Liver (tissue), 9 donors: ENCODE results near the gene SIGLEC14. TPM values are rescaled to one million over a fixed set of nuclear protein-coding genes. Genes with fewer than 3 reads are reported as not detected.

Experiments
- DNase-seq: peaks from one replicate; pipeline ENCODE4 v3.0.0-alpha.2; 2017; ENCODE audit warnings: low spot score
- H3K27ac ChIP-seq, 2 donors: one replicate each; pipeline ENCODE4 v1.7.0; 2013; ENCODE audit warnings: inconsistent platforms in 2 of 2, low read length in 2 of 2, control low read depth in 1 of 2, low read depth in 1 of 2, mild to moderate bottlenecking in 1 of 2
- H3K27me3 ChIP-seq, 4 donors: one replicate each; pipeline versions ENCODE4 v1.6.1 to v1.7.0; 2013; ENCODE audit warnings: low read length in 3 of 4, inconsistent platforms in 1 of 4, mild to moderate bottlenecking in 1 of 4, moderate library complexity in 1 of 4; ENCODE audit not compliant: control insufficient read depth in 4 of 4, insufficient read depth in 4 of 4
- H3K36me3 ChIP-seq, 4 donors: one replicate each; pipeline versions ENCODE4 v1.6.1 to v1.7.0; 2013; ENCODE audit warnings: low read length in 3 of 4, mild to moderate bottlenecking in 3 of 4, low read depth in 1 of 4, moderate library complexity in 1 of 4; ENCODE audit not compliant: control insufficient read depth in 4 of 4, insufficient read depth in 3 of 4
- H3K4me1 ChIP-seq, 4 donors: one replicate each; pipeline versions ENCODE4 v1.6.1 to v1.7.0; 2013; ENCODE audit warnings: low read length in 3 of 4, mild to moderate bottlenecking in 3 of 4, moderate library complexity in 1 of 4; ENCODE audit not compliant: control insufficient read depth in 4 of 4, insufficient read depth in 4 of 4
- H3K4me3 ChIP-seq, 3 donors: one replicate each; pipeline versions ENCODE4 v1.6.1 to v1.7.0; 2013; ENCODE audit warnings: low read length in 3 of 3, control low read depth in 1 of 3, low read depth in 1 of 3, mild to moderate bottlenecking in 1 of 3
- H3K9ac ChIP-seq, 2 donors: one replicate each; pipeline ENCODE4 v1.7.0; 2013; ENCODE audit warnings: low read length in 2 of 2, mild to moderate bottlenecking in 2 of 2, moderate library complexity in 2 of 2, control low read depth in 1 of 2, low read depth in 1 of 2
- H3K9me3 ChIP-seq, 4 donors: one replicate each; pipeline versions ENCODE4 v1.6.1 to v1.7.0; 2013; ENCODE audit warnings: low read length in 3 of 4; ENCODE audit not compliant: control insufficient read depth in 4 of 4
- ATF3 ChIP-seq: IDR thresholded peaks from 2 replicates; pipeline ENCODE4 v1.6.1; 2016; ENCODE audit warnings: antibody characterized with exemption
- FOXA2 ChIP-seq: IDR thresholded peaks from 2 replicates; pipeline ENCODE4 v1.6.1; 2016; ENCODE audit warnings: antibody characterized with exemption
- JUND ChIP-seq, 2 donors: IDR thresholded peaks; 2 replicates each; pipeline ENCODE4 v1.6.1; 2016; ENCODE audit warnings: antibody characterized with exemption in 2 of 2
- MAX ChIP-seq: IDR thresholded peaks from 2 replicates; pipeline ENCODE4 v1.6.1; 2016; ENCODE audit warnings: antibody characterized with exemption
- REST ChIP-seq: IDR thresholded peaks from 2 replicates; pipeline ENCODE4 v1.6.1; 2016; ENCODE audit warnings: antibody characterized with exemption, mild to moderate bottlenecking
- SP1 ChIP-seq: IDR thresholded peaks from 2 replicates; pipeline ENCODE4 v1.6.1; 2018; ENCODE audit warnings: antibody characterized with exemption, mild to moderate bottlenecking
- ZBTB33 ChIP-seq: IDR thresholded peaks from 2 replicates; pipeline ENCODE4 v1.6.1; 2016; ENCODE audit warnings: antibody characterized with exemption
- WGBS: extraction: QIAGEN DNeasy Blood & Tissue Kit; methylation state at CpG from one replicate; pipeline ENCODE4 v1.1.7; 2013; 5-methylcytosine and 5-hydroxymethylcytosine counted together
- polyA plus RNA-seq, 2 donors: library from polyadenylated mRNA; stranded (reverse) in 1 of 2; unstranded in 1 of 2; fragments of 200-250 nt in 1 of 2; fragments of >200 nt in 1 of 2; fragmentation: Nextera tagmentation in 1 of 2; extraction: Ambion mirVana in 1 of 2; gene quantifications; one replicate each; pipeline versions ENCODE4 v1.2.1 to v1.2.3, GENCODE V29; 2013 to 2015
- total RNA-seq, 2 donors: library from RNA; depleted of rRNA; stranded (reverse); fragments of >200 nt; gene quantifications; one replicate each; pipeline ENCODE4 v1.2.3, GENCODE V29; 2014
- donor health status: healthy.
- donor health status: healthy.
- donor health status: healthy.
- donor health status: healthy.
- donor health status: healthy.

Gene SIGLEC14
- total and polyA plus RNA-seq, 4 donors: 1.7 to 6.9 (median 3.2) TPM; not detected in 1

- no peak for DNase-seq
- no peaks in the 10 kb centered on the region for H3K27me3 ChIP-seq
Measured at GRCh38 chr19:51598159-51598915, 48.3 kb downstream of the SIGLEC14 start.

More at GRCh38 chr19:51598159-51598915, 48.3 kb downstream of the SIGLEC14 start:
- peaks cover 0 to 3% (median 1%) of the 10 kb centered on the region in 4 donors for H3K9me3 ChIP-seq
- 96% methylated on average over 31 of the region's 31 CpGs for WGBS
- H3K4me3 ChIP-seq: no peak overlapping the region
- H3K36me3 ChIP-seq: no peaks in the 10 kb centered on the region
- no peak overlapping the region for H3K27ac ChIP-seq
- H3K4me1 ChIP-seq: peaks cover 0 to 15% (median 12%) of the 10 kb centered on the region in 4 donors
- TF ChIP-seq JUND (IDR thresholded peaks at IDR 0.05) (no peak), SP1 (no peak), ATF3 (no peak), MAX (no peak), FOXA2 (no peak), ZBTB33 (no peak), REST (no peak)
- H3K9ac ChIP-seq: no peak overlapping the region
